Mononuclear cell (primary cell): Measurements from ENCODE around the gene CLK2. TPM values are rescaled to one million over a fixed set of nuclear protein-coding genes. Genes with fewer than 3 reads are reported as not detected.
"Not testable (repeated sequence)": the region's sequence is repeated elsewhere in the genome, so short reads cannot be mapped to it uniquely, and the experiment has no call there.

Source experiments
- H3K27me3 ChIP-seq: 2 replicates; pipeline ENCODE4 v1.6.0; 2011; ENCODE audit warnings: low read length, control low read depth; ENCODE audit not compliant: insufficient read depth
- H3K4me1 ChIP-seq: 2 replicates; pipeline ENCODE4 v1.5.1; 2011; ENCODE audit warnings: mild to moderate bottlenecking, low read length, control low read depth; ENCODE audit not compliant: insufficient read depth
- H3K4me3 ChIP-seq: 2 replicates; pipeline ENCODE4 v1.5.1; 2011; ENCODE audit warnings: mild to moderate bottlenecking, low read length, moderate library complexity
- H3K9me3 ChIP-seq: 2 replicates; pipeline ENCODE4 v1.5.1; 2011; ENCODE audit warnings: low read depth, mild to moderate bottlenecking, control low read depth, low read length
- total RNA-seq: library from RNA; depleted of rRNA; stranded (reverse); fragments of >200 nt; gene quantifications from one replicate; pipeline ENCODE4 v1.2.3, GENCODE V29; 2012

The CLK2 gene
- total RNA-seq, 1 donor = 18.2 TPM

DNA sequence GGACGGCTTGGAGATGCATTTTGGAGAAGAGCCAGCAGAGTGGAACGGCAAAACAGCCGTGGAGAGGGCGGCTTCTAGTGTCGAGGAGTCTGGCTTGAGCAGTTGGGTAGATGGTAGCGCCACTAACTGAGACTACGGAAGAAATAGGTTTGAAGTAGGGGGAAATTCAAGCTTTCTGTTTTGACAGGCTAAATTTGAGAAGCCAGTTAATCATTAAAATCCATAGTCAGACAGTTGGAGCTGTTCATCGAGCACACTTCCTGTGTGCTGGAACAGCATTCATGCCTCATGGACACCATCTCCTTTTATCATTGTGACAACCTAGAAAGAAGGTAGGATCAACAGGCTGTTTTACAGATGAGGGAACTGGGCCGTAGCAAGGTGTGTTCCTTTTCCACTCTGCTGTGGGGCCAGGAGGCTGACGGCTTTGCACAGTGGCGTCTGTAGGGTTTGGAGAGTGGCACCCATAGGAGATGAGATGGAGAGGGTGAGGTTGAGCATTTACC is 31.3 kb upstream of the CLK2 start:
- Histone ChIP-seq H3K9me3 (no peaks in the 10 kb centered on the region), H3K4me1 (peaks cover 15% of the 10 kb centered on the region), H3K27me3 (no peaks in the 10 kb centered on the region), H3K4me3 (no peak overlapping the region)

DNA sequence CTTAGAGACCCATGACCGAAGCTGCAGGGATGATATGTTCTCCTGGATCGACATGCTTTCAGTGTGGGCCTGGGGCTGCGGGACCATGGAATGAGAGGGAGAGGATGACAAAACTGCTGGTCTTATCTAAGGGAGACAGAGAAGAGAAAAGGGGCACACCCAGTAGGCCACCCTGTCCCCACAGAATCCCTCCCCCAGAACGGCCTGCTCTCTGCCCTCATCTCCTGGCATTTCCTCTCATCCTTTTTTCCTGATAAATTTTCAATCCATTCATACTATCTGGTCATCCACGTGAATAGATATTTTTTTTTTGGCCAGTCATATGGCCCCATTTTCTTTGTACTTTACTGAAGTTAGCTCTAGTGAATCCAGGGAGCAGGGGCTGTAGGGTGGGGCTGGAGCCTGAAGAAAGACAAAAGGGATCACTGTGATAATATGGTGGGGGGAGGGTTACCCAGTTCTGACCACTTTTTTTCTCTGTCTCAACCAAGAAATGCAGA is 28.1 kb upstream of the CLK2 start, which contains the start of gene PKLR:
Gene PKLR, minus strand, starts transcription at position 97 of the 500 bp plus-strand sequence. Its CDS starts 43 bp downstream, at position 54.
- H3K9me3 ChIP-seq = no peaks in the 10 kb centered on the region
- peaks cover 2% of the 10 kb centered on the region for H3K27me3 ChIP-seq
- no peak within 1 kb of the TSS for H3K4me3 ChIP-seq
- no peaks in the 10 kb centered on the region for H3K4me1 ChIP-seq

DNA sequence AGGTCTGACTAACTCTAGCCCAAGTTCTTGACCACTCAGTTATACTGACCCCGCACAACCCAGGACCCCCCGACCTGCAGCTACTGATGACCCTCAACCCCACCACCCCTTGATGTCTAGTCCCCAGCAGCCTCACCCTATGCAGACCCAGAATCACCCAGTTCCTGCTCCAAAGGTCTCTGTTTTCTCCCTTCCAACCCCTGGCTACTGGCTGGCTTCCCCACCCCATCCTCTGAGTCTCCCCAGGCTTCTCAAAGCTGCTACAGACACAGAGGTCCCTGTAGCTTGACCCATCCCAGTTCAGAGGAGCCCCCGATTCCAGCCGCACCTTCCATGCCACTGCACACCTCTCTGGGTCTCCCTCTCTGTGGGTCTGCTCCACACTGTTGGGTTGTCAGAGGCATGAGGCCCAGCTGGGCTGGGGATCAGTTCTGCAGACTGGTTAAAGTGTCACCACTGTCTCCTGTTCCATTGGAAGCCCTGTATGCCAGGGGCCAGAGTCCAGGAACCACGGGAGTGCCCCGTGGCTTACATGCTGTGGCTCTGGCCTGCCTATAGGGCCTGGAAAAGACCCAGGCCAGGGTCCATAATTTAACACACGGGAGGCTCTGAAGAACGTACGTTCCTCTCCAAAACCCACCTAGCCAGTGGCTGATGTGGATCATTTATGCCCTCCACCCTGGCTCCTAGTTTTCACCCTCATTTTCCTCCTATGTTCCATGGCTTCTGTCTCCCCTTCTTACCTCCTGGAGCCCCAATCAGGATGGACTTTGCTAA is 27.4 kb upstream of the CLK2 start:
- H3K4me3 ChIP-seq = no peak overlapping the region
- no peaks in the 10 kb centered on the region for H3K9me3 ChIP-seq
- H3K27me3 ChIP-seq = peaks cover 6% of the 10 kb centered on the region
- H3K4me1 ChIP-seq = no peaks in the 10 kb centered on the region

DNA sequence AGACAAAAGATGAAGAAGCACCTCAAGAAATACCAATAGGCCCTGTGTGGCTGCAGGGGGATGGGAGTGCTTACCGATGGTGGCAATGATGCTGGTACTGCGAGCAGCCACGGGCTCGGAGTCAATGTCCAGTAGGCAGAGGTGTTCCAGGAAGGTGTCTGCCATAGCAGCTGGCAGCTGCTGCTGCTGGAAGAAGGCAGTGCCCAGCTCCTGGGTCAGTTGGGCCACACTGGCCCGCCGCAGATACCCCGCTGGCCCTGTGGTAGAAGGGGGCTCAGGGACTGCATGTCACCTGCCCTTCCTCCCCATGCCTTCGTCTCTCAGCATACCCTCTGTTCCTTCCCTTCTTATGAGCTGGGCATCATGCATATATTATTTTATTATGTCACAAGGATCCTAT is 26.7 kb upstream of the CLK2 start:
- Histone ChIP-seq H3K9me3 (no peaks in the 10 kb centered on the region), H3K4me1 (peaks cover 3% of the 10 kb centered on the region), H3K27me3 (peaks cover 12% of the 10 kb centered on the region), H3K4me3 (no peak overlapping the region)

DNA sequence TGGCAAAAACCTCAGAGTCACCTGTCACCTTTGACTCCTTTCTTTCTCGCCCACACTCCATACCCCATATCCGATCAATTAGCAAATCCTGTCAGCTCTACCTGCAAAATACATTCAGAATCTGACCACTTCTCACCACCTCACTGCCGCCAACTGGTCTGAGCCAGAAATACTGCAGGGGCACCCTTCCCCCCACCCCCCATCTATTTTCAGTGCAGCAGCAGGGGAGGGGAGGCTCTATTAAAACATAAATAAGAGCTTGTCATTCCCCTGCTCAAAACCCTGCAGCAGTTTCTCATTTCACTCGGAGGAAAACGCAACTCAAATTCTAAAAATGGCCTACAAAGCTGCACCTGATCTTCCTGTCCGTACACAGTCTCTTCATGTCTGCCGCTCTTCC is 24.1 kb upstream of the CLK2 start:
- H3K27me3 ChIP-seq = peaks cover 23% of the 10 kb centered on the region
- H3K4me3 ChIP-seq = no peak overlapping the region
- H3K9me3 ChIP-seq = no peaks in the 10 kb centered on the region
- peaks cover 4% of the 10 kb centered on the region for H3K4me1 ChIP-seq

DNA sequence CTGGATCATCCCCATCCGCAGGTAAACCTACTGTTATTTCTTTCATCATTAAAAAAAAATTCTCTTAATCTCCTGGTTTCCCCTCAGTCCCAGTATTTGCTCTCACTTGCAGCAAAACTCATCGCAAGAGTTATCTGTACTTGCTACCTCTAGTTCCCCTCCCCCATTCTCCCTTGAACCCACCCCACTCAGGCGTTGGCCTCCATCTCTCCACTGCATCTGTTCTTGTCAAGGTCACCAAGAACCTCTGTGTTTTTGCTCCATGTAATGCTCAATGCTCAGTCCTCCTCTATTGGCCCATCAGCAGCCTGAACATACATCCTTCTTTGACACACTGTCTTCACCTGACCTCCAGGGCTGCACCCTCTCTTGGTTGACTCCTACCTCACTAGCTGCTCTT is 23.4 kb upstream of the CLK2 start:
- Histone ChIP-seq H3K9me3 (no peaks in the 10 kb centered on the region), H3K4me1 (peaks cover 4% of the 10 kb centered on the region)

DNA sequence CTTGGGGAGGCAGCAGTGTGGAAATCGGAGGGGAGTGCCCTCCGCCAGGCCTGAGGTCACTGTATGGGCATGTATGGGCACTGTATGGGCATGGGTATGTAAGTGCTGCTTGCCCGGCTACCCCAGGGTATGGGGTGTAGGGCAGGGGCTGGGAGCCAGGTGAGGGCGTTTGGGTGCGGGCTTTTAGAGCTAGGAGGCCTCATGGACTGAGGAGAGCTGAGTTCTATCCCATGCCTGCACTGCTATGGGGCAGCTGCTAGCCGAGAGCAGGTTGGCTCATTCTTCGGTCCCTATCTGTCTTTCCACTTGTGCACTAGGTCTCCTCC is 22.6 kb upstream of the CLK2 start:
- Histone ChIP-seq H3K4me3 (no peak overlapping the region), H3K27me3 (peaks cover 23% of the 10 kb centered on the region), H3K9me3 (no peaks in the 10 kb centered on the region), H3K4me1 (peaks cover 4% of the 10 kb centered on the region)

More for the DNA sequence above, 23.4 kb upstream of the CLK2 start:
- H3K27me3 ChIP-seq = peaks cover 23% of the 10 kb centered on the region
- H3K4me3 ChIP-seq = no peak overlapping the region

DNA sequence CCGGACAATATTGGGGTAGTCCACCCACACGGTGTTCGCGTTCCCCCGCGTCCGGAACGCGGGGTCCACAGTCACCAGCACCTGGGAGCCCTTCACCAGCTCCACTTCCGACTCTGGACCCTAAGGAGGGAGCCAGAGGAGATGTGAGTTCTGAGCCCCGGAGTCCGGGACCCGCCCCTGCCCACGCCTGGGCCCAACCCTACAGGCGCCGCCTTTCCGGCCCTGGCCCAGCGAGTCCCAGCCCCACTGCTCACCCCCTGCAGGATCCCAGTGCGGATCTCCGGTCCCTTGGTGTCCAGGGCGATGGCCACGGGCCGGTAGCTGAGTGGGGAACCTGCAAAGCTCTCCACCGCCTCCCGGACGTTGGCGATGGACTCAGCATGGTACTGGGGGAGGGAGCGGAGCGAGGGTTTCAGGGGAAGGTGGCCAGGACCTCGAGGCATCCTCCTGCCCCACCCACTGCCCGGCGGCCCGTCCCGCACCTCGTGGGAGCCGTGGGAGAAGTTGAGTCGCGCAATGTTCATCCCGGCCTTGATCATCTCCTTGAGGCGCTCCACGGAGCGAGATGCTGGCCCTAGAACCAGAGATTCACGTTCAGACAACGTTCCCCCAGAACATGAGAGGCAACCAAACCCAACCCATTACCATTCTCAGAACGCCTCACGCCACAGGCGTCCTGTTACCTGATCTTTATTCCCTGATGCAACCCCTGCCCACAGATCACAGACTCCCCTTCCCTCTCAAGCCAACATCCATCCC is 22.1 kb upstream of the CLK2 start:
- Histone ChIP-seq H3K9me3 (no peaks in the 10 kb centered on the region), H3K4me1 (peaks cover 4% of the 10 kb centered on the region), H3K27me3 (peaks cover 23% of the 10 kb centered on the region), H3K4me3 (no peak overlapping the region)

DNA sequence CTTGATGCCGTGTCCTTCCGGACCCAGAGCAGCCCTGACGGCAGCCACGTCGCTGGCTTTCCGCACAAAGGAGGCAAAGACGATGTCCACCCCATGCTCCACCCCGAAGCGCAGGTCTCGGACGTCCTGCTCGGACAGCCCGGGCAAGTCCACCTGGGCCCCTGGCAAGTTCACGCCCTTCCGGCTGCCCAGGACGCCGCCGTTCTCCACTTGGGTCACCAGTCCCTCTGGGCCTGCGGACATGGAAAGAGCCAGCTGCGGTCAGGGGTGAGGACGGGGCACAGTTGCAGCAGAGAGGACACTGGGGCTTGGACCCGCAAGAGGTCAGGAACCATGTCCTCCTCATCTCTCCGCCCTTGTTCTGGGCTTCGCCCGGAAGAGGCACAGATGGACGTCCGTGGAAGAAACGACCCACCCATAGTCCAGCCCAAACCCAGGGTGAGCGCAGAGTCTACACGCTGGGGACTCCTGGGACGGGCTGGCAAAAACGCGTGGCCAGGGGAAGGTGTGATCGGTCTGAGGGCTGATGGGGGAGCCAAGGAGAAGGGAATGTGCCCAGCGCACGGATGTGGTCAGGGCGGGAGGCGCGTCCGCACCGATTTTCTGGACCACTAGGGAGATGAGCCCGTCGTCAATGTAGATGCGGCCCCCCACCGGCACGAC is 21.3 kb upstream of the CLK2 start:
- Histone ChIP-seq H3K9me3 (no peaks in the 10 kb centered on the region), H3K4me1 (peaks cover 4% of the 10 kb centered on the region), H3K27me3 (peaks cover 23% of the 10 kb centered on the region), H3K4me3 (no peak overlapping the region)

DNA sequence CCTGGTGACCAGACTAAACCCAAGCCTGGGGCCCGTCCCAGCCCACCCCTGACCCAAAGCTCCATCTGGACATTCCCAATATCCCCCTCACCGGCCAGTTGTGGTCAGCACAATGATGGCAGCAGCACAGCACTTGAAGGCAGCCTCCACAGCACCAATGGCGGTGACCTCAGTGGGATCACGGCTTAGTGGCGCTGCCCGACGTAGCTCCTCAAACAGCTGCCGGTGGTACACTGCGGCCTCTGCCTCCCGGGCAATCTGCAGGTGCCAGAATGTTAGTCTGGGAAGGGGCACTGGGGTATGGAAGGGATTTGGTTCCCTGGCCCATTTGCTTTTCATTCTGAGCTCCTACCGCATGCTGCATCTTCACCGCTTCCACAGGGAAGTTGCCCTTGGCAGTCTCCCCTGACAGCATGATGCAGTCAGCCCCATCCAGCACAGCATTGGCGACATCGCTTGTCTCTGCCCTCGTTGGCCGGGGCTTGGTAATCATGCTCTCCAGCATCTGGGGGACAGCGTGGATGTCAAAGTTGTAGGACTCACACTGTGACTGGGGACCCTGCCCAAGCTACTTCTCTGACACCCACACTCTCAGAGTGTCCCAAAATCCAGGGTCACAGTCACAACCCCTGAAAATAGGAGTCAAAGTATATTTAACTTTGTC is 19.9 kb upstream of the CLK2 start:
- Histone ChIP-seq H3K27me3 (peaks cover 23% of the 10 kb centered on the region), H3K4me3 (no peak overlapping the region)

DNA sequence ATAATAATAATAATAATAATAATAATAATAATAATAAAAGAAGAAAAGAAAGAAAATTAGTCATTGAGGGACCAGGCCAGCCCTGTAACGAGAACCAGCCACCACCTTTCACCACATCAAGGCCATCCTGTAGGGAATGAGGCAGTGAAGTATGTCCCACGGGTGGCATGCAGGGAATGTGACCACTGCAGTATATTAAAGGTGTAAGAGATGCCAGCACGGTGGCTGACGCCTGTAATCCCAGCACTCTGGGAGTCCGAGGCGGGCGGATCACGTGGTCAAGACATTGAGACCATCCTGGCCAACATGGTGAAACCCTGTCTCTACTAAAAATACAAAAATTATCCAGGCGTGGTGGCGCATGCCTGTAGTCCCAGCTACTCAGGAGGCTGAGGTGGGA is 17.7 kb upstream of the CLK2 start:
- not testable (repeated sequence) for H3K4me3 ChIP-seq, H3K9me3 ChIP-seq, H3K4me1 ChIP-seq
- peaks cover 20% of the 10 kb centered on the region for H3K27me3 ChIP-seq

More for the DNA sequence above, 19.9 kb upstream of the CLK2 start:
- no peaks in the 10 kb centered on the region for H3K9me3 ChIP-seq
- peaks cover 4% of the 10 kb centered on the region for H3K4me1 ChIP-seq

DNA sequence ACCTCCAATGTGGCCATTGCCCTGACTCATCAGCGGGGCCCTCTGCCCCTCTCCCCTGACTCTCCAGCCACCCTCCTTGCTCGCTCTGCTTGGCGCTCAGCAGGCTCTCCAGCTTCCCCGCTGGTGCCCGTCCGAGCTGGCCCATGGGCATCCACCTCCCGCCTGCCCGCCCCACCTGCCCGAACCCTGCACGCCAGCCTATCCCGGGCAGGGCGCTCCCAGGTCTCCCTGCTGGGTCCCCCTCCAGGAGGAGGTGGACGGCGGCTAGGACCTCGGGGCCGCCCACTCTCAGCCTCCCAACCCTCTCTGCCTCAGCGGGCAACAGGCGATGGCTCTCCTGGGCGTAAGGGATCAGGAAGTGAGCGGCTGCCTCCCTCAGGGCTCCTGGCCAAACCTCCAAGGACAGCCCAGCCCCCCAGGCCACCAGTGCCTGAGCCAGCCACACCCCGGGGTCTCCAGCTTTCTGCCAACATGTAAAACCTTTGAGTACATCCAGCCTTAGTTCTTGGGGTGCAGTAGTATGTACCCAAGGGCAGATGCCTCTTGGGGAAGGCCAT is 14.8 kb upstream of the CLK2 start:
- H3K4me3 ChIP-seq = no peak overlapping the region
- no peaks in the 10 kb centered on the region for H3K9me3 ChIP-seq
- H3K27me3 ChIP-seq = no peaks in the 10 kb centered on the region
- no peaks in the 10 kb centered on the region for H3K4me1 ChIP-seq

DNA sequence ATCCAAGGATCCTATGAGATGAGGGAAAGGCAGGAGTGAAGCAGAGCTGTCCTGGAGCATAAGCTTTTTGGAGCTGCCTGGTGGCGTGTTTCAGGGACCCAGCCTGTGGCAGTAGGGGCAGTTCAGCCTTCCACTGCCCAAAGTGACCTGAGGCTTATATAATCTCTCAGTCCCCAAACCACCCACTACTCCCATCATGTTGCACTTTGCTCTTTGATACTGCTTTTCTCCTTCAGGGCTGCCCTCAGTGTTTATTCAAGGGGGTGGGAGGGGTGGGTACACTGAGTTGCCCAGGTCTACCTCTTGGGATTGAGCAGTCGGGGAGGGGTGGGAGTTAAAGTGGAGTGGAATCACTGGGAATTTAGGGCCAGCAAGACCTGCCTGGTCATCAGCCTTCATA is 13.2 kb upstream of the CLK2 start:
- H3K4me3 ChIP-seq = no peak overlapping the region
- no peaks in the 10 kb centered on the region for H3K9me3 ChIP-seq
- no peaks in the 10 kb centered on the region for H3K27me3 ChIP-seq
- H3K4me1 ChIP-seq = no peaks in the 10 kb centered on the region

DNA sequence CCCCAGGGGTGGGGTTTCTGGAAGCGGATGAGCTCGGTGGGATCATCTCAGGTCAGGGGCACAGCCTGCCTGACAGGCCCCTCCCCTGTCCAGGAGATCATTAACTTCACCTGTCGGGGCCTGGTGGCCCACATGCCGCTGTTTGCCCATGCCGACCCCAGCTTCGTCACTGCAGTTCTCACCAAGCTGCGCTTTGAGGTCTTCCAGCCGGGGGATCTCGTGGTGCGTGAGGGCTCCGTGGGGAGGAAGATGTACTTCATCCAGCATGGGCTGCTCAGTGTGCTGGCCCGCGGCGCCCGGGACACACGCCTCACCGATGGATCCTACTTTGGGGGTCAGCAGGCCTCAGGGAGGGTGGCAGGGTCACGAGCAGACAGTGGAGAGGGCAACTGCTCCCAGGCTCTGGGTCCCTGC is 12.3 kb upstream of the CLK2 start:
- Histone ChIP-seq H3K4me3 (no peak overlapping the region), H3K4me1 (no peaks in the 10 kb centered on the region), H3K27me3 (no peaks in the 10 kb centered on the region), H3K9me3 (no peaks in the 10 kb centered on the region)
